Measurements from ENCODE around the gene CPNE6. TPM values are rescaled to one million over a fixed set of nuclear protein-coding genes. Genes with fewer than 3 reads are reported as not detected.
A peak's percentile ranks its signal among the peaks of the same experiment; 100 is the strongest.
"Not testable (repeated sequence)": the region's sequence is repeated elsewhere in the genome, so short reads cannot be mapped to it uniquely, and the experiment has no call there.

Gene CPNE6
- total and polyA plus RNA-seq, 12 donors: 0.07 to 1.4 (median 0.22) TPM; not detected in 7

- Histone ChIP-seq H3K27ac (peak overlapping the region; percentile 37 to 93 (median 73)), H3K27me3 (no peaks in the 10 kb centered on the region), H3K4me3 (peak overlapping the region in 2 of 4 donors; percentile 30 to 61), H3K36me3 (replicated peaks in 1 of 2) (no peaks in the 10 kb centered on the region), H3K4me1 (replicated peaks in 1 of 2) (no peaks in the 10 kb centered on the region), H3K9me3 (replicated peaks in 1 of 3) (no peaks in the 10 kb centered on the region)
- WGBS, 4 donors: 0% methylated on average over 18 to 50 of the region's 50 CpGs
- DNase-seq: peak; percentile 75 to 92 (median 83)
- peak in 1 of 2 donors; percentile 47 for TF ChIP-seq POLR2A (IDR thresholded peaks at IDR 0.05)
- TF ChIP-seq, protein P1, sequence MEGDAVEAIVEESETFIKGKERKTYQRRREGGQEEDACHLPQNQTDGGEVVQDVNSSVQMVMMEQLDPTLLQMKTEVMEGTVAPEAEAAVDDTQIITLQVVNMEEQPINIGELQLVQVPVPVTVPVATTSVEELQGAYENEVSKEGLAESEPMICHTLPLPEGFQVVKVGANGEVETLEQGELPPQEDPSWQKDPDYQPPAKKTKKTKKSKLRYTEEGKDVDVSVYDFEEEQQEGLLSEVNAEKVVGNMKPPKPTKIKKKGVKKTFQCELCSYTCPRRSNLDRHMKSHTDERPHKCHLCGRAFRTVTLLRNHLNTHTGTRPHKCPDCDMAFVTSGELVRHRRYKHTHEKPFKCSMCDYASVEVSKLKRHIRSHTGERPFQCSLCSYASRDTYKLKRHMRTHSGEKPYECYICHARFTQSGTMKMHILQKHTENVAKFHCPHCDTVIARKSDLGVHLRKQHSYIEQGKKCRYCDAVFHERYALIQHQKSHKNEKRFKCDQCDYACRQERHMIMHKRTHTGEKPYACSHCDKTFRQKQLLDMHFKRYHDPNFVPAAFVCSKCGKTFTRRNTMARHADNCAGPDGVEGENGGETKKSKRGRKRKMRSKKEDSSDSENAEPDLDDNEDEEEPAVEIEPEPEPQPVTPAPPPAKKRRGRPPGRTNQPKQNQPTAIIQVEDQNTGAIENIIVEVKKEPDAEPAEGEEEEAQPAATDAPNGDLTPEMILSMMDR (IDR thresholded peaks at IDR 0.05): peak; percentile 46 to 89 (median 73)
- intact Hi-C loops (cut with DNase I): no loop called here
Observed at GRCh38 chr14:24036169-24036962, 35.0 kb upstream of the CPNE6 start.

GRCh38 chr14:24036963-24037657 is 34.3 kb upstream of the CPNE6 start:
- H3K9me3 ChIP-seq (replicated peaks in 1 of 3); DNase-seq; H3K27me3 ChIP-seq; H3K4me1 ChIP-seq (replicated peaks in 1 of 2); H3K36me3 ChIP-seq (replicated peaks in 1 of 2); intact Hi-C loops (cut with DNase I): not testable (repeated sequence)
- peak overlapping the region in 1 of 4 donors; percentile 61 for H3K4me3 ChIP-seq
- 37 to 43% (median 41%) methylated on average over 10 of the region's 10 CpGs for WGBS, 4 donors
- H3K27ac ChIP-seq: peak overlapping the region in 4 of 5 donors; percentile 69 to 93 (median 83)

GRCh38 chr14:24037658-24038037 is 33.7 kb upstream of the CPNE6 start:
- Histone ChIP-seq H3K36me3 (replicated peaks in 1 of 2) (no peaks in the 10 kb centered on the region), H3K27ac (no peak overlapping the region), H3K27me3 (no peaks in the 10 kb centered on the region), H3K9me3 (replicated peaks in 1 of 3) (no peaks in the 10 kb centered on the region), H3K4me3 (no peak overlapping the region), H3K4me1 (replicated peaks in 1 of 2) (no peaks in the 10 kb centered on the region)
- DNase-seq: peak in 3 of 7 donors; percentile 18 to 56 (median 38)
- TF ChIP-seq, protein P1 (IDR thresholded peaks at IDR 0.05): no peak
- TF ChIP-seq POLR2A (IDR thresholded peaks at IDR 0.05): no peak
- WGBS, 4 donors: 68 to 79% (median 72%) methylated on average over 14 of the region's 14 CpGs
- intact Hi-C loops (cut with DNase I): no loop called here

DNA sequence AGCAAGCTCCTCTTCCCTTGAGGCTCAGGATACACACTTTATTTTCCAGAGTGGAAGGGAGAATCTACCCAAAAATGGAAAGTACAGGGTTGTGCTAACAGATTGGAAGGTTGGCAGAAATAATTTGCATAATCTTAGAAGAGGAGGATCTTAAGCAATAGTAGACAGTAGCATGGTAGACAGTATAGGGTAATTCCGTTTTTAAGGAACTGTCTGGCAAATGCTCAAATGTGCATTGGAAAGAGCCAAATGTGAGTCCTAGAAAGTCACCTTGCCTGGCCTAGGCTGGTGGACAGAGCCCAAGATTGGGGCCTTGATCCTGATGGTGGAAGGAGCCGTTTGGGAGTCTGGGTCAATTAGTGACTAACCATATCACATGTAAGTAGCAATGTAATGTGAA is 32.7 kb upstream of the CPNE6 start:
- DNase-seq: no peak
- TF ChIP-seq POLR2A (IDR thresholded peaks at IDR 0.05): no peak
- TF ChIP-seq, protein P1 (IDR thresholded peaks at IDR 0.05): no peak
- H3K9me3 ChIP-seq (replicated peaks in 1 of 3): no peaks in the 10 kb centered on the region
- 54 to 71% (median 68%) methylated on average over 2 of the region's 2 CpGs for WGBS, 4 donors
- intact Hi-C loops (cut with DNase I): no loop called here
- no peak overlapping the region for H3K4me3 ChIP-seq
- H3K36me3 ChIP-seq (replicated peaks in 1 of 2): no peaks in the 10 kb centered on the region
- H3K27ac ChIP-seq: no peak overlapping the region
- H3K27me3 ChIP-seq: no peaks in the 10 kb centered on the region
- H3K4me1 ChIP-seq (replicated peaks in 1 of 2): no peaks in the 10 kb centered on the region
